GDM1 (cell line): ENCODE results near the gene MPPED2.

Experiments used
- DNase-seq: peaks from one replicate; lab custom pipeline; 2025; lab: John Stamatoyannopoulos, UW

The MPPED2 gene

DNA sequence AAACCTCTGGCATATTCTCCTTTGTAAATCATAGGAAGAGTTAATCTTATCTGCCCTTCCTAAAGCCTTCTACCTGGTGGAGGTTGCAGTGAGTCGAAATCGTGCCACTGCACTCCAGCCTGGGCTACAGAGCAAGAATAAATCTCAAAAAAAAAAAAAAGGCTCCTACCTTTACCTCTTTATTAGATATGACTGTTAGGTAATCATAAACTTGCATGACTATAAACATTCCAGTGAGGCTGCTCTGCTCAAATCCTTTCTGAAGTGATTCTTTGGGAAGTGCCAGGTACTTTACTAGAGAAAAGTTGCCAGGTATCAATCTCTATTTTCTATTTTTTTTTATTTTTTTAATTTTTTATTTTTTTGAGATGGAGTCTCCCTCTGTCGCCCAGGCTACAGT is 59.6 kb downstream of the MPPED2 start:
- no peak for DNase-seq

- no peak for DNase-seq
These were observed 63.5 kb downstream of the MPPED2 start for GRCh38 chr11:30522536-30523243.

GRCh38 chr11:30521297-30522071 is 64.7 kb downstream of the MPPED2 start:
- no peak for DNase-seq

DNA sequence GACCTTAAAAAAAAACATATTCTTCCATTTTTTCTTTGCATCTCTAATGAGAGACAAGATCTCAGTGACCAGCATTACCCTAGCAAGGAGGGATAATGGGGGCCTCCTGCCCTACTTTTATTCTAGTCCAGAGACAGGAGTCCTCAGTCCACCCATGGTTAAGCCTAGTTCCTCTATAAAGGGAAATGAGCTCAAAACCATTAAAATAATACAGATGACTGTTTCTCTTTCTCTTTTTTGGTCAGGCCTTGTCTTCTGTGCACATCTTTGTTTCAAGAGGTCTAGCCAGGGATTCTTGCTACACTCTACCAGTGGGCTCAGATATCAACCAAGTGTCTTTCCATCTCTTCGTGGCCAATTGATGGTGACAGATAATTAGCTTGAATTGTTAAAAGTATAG is 73.1 kb downstream of the MPPED2 start:
- DNase-seq = no peak

GRCh38 chr11:30511408-30511807 is 74.7 kb downstream of the MPPED2 start:
- no peak for DNase-seq

DNA sequence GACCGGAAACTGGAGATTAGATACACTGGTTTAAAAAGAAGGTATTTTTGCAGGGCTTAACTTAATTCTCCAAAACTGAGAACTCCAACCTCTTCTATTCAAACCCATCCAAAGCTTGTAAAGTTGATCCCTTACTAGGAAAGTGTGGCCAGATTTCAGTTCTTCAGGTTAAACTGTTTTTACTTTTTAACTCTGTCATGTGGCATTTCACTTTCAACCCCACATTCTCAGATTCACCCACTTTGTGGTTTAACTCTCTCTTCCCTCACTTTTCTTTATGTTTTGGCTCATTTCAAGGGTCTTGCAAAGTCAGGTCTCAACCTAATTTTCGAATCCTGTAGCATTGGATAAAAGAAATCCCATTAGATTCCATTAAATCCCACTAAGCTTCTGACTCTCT is 75.4 kb downstream of the MPPED2 start:
- no peak for DNase-seq

DNA sequence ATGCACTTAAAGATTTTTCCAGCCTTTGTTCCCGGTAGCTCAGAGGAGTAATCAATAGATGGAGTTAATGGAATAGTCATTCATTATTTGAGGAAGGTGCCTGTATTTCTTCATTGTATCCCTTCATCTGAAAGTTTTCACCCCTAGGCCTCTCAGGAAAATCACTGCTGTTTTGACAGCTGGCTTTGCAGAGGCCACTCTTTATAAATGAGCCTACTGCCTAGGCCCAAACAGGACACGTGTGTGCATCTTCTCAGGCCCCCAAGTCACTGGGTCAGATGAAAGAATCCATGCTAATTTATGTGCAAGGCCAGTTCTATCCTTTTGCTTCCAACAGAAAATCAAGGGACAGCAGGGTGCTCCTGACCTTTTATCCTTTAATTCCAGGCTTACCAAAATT is 76.8 kb downstream of the MPPED2 start:
- no peak for DNase-seq

- DNase-seq = no peak
These were observed 77.6 kb downstream of the MPPED2 start for GRCh38 chr11:30508594-30508993.

GRCh38 chr11:30505603-30506002 is 80.5 kb downstream of the MPPED2 start:
- no peak for DNase-seq

- no peak for DNase-seq
These were observed 81.7 kb downstream of the MPPED2 start for GRCh38 chr11:30504468-30504867.

- DNase-seq = no peak
These were observed 83.0 kb downstream of the MPPED2 start for GRCh38 chr11:30503156-30503555.

- no peak for DNase-seq
These were observed 83.8 kb downstream of the MPPED2 start for GRCh38 chr11:30502305-30502704.

GRCh38 chr11:30501744-30502143 is 84.4 kb downstream of the MPPED2 start:
- DNase-seq = no peak

DNA sequence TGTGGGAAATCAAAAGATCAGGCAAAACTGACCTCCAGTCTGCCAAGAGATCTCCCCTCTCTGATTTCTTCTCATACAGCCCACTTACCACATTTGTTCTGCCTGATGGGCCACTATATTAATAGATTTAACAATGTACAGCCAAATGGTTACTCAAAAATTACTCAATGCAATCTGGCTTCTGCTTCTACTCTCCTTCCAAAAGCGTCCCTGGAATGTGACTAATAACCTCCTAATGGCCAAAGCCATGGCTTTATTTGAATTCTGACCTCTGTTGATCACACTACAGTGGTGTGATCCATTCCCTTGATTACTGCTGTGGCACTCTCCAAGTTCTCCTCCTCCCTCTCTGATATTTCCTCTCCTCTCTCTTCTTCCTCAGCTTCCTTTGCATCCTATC is 86.2 kb downstream of the MPPED2 start:
- DNase-seq = no peak

DNA sequence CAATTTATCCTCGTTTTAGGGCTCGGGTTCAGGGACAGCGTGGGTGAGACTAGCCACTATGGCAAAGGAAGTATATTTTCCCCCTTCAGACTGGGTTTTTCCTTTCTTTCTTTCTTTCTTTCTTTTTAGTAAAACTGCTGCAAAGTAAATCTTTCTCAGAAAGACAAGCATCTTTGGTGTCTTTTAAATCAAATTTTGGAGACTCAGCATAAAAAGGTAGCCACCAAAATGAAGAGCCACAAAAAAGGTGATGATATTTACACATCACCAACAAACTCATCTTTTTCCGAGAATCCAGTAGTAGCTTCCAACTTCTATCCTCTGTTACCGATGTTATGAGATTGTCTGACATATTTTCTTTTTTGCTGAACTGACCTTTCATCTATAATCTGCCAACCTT is 88.6 kb downstream of the MPPED2 start:
- DNase-seq = no peak

GRCh38 chr11:30496935-30497334 is 89.2 kb downstream of the MPPED2 start:
- no peak for DNase-seq

- no peak for DNase-seq
These were observed 90.7 kb downstream of the MPPED2 start for GRCh38 chr11:30495437-30495836.

- DNase-seq = no peak
These were observed 96.6 kb downstream of the MPPED2 start for GRCh38 chr11:30489511-30489910.

GRCh38 chr11:30489076-30489475 is 97.1 kb downstream of the MPPED2 start:
- DNase-seq = no peak

DNA sequence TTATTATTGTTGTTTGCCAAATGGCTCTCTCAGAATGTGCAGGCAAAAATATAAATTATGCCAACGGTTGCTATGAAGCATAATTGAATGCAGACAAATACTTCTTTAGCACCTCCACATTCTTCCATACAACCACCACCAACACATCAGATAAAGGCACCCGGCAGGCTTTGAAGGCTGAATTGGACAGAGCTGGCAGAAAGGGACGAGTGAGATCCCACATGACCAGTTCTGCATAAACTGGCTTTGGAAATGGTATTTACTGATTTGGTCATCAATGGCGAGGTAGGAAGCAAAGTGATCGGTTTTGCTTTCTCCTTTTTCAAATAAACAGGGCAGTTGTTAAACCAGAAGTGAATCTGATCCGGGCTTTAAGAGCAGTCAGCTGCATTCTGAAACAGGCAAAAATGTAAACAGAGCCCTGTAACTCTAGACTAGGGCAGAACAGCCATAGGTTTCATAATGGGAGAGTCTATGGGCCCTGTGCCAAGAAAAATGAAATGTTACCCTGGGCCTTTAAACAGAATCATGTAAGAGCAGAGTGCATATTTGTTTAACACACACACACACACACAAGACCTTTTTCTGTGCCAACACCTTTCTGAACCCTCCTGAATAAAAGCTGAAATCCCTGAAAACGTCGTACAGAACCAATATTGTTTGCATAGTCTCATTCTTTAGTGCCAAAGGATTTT is 97.7 kb downstream of the MPPED2 start:
- DNase-seq = no peak

DNA sequence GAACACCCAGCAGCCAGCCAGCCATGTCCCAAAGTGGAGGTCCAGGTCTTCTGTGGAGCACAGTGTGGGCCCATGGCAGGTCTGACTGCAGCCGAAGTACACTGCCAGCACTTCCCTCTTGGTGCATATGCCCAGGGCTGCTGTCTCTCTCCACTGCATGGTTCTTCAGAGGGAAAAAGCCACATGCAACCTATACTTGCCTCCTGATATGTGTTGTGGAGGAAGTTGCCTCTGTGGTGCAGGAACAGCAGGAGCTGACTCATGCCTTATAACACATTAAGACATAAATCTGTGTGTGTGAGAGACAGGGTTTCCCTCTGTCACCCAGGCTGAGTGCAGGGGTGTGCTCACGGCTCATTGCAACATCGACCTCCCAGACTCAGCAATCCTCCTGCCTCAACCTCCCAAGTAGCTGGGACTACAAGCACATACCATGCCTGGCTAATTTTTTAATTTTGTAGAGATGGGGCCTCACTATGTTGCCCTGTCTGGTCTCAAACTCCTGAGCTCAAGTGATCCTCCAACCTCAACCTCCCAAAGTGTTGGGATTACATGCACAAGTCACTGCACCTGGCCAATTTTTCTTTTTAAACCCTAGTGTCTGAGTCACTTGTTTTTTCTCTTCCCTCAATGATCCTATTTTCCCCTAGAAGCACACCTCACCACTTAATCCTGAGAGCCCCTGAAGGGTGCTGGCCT is 98.8 kb downstream of the MPPED2 start:
- DNase-seq = peak; percentile 73

- no peak for DNase-seq
These were observed 100.4 kb downstream of the MPPED2 start for GRCh38 chr11:30485756-30486155.
